HG03175 (cell line): ENCODE data around the gene RANBP17.

Experiments used
- ATAC-seq: cut with Tn5 transposase; IDR thresholded peaks from one replicate; pipeline ENCODE4 v1.9.1; 2021; ENCODE audit warnings: mild to moderate bottlenecking, moderate library complexity; ENCODE audit not compliant: unreplicated experiment

The RANBP17 gene

DNA sequence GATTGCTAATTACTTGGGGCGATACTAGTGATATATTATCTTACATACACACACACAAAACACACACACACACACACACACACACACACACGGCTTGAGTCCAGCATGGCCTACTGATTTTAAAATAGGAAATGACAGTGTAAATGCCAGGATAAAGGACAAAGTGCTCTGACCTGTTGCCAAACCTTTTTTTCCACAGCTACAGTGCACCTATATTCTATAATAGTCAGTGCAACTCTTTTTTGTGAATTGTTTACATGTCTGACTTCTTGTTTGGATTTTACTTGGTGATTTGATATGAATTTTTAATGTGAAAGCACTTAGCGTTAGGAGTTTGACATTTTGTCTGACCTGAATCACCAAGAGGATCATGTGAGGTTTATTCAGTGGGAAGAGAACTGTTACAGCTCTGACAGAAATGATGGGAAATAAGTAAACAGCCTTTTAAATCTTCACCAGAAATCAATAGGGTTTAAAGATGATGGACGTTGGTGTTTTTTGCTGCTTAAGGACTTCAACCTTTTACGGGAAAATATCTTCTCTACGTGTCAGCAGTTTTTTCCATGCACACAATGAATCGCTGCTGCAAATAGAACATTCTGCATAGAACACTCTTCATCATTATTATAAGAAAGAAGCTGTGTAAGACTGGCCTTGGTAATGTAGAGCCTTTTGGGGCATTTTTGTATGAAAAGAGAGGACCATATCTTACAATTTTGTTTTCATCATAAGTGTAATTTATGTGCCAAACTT is 218.5 kb downstream of the RANBP17 start:
- ATAC-seq: no peak

DNA sequence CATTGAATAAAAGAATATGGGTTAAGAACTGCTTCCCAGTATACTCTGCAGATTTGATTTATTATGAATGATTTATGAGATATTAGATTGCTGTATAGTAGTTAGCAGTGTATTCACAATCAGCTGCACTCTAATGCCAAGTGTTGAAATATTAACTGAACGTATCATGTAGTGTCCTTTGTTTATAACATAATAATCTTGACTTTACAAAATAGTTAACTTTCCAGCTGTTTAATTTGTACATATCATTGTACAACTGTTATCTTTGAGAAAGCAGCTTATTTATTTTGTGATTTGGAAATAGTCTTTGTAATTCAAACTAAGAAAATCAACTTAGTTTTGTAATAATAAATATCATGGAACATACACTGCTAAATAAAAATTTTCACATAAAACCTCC is 219.5 kb downstream of the RANBP17 start:
- no peak for ATAC-seq

DNA sequence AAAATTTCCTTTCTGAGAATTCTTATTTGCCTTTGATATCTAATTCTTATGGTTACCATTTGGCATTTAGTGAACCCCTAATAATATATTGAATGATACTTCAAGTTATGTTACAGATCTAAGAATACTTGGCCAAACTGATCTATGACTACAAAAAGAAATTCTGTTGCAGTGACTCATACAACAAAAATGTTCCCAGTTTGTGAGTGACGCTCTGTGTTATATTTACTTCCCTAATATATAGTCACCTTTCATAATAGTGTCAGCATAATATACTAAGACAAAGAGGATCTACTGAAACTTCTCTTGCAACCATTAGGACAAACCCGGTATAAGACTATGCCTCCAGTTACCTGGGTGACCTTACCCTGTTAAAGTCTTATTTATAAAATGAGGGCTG is 230.4 kb downstream of the RANBP17 start:
- ATAC-seq: no peak

DNA sequence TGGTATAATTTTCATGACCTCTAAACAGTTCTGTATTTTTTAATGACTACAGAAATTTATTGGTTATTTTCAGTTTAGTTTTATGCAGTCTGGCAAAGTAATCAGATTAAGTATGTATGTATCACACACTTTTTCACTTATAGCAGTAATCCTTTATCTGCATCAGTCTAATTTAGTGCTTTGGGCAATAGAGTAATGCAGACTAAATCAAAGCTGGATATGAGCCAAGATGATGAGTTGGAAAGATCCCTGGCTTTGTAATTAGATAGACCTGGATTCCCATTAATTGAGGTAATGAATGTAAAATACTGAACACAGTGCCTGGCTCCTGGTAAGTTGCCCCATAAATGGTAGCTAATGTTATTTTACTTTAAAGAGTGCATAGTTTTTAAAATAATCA is 231.8 kb downstream of the RANBP17 start:
- no peak for ATAC-seq

DNA sequence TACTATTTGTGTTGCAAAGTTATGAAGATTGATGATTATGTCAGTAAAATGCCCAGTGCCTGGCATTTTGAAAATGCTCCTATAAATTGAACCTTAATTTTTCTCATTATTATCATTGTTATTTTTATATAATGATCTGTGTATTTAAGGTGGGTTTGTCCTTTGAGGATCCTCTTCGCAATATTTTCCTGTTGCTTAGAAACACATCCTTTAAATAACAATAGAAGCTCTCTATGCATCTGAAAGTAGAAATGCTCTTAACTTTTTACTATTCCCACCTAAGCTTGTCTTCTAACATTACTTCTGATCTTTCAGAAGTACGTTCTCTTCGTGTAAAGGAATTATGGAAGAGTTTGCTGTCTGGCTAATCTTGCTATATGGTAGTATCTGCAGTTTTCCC is 232.5 kb downstream of the RANBP17 start:
- no peak for ATAC-seq

DNA sequence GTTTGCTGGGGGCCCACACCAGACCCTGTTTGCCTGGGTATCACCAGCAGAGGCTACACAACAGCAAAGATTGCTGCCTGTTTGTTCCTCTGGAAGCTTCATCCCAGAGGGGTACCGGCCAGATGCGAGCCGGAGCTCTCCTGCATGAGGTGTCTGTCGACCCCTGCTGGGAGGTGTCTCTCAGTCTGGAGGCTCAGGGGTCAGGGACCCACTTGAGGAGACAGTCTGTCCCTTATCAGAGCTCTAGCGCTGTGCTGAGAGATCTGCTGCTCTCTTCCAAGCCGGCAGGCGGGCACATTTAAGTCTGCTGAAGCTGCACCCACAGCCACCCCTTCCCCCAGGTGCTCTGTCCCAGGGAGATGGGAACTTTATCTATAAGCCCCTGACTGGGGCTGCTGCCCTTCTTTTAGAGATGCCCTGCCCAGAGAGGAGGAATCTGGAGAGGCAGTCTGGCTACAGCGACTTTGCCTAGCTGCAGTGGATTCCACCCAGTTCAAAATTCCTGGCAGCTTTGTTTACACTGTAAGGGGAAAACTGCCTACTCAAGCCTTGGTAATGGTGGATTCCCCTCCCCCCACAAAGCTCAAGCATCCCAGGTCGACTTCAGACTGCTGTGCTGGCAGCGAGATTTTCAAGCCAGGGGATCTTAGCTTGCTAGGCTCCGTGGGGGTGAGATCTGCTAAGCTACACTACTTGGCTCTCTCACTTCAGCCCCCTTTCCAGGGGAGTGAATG is 241.2 kb downstream of the RANBP17 start:
- no peak for ATAC-seq

DNA sequence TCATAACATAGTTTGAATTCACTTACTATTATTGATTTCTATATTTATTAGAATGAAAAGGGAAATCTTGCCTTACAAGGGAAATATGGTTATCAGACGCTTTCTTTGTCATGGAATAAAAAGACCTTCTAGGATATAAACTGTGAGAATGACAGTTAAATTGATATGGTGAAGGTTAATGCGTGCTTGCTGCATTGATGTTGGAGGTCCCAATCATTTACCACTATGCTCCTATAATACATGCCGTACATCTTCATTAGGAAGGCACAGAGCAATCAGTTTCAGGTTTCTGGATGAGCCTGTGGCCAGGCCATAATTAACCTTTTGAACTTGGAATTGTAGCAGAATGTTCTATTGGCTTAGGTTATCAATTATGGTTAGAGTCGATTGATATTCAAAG is 245.9 kb downstream of the RANBP17 start:
- ATAC-seq: no peak

DNA sequence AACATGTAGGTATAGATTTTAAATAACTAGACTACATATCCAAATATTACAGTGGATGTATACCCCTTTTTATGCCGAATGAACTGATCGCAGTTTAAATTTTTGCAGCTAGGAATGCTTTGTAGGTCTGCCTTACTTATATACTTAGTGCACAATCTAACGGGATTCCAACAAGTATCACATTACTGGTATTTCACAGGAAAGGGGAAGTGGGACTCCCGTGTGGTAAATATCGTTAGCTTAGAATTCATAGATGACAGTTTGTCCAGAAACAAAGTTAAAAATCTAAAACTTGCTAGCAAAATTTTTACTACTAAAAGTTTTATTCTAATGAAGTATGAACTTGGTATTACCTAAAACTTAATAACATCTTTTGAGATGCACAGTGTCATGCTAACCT is 253.7 kb downstream of the RANBP17 start:
- no peak for ATAC-seq

DNA sequence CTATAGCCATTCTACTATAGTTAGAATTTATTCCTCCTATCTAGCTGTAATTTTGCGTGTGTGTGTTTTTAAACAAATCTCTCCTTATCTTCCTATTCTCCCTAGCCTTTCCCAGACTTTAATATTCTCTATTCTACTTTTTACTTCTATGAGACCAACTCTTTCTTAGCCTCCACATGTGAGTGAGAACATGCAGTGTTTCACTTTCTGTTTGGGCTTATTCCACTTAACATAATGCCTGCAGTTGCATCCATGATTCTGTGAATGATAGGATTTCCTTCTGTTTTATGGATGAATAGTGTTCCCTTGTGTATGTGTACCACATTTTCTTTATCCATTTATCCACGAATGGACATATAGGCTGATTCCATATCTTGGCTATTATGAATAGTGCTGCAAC is 254.9 kb downstream of the RANBP17 start:
- no peak for ATAC-seq

DNA sequence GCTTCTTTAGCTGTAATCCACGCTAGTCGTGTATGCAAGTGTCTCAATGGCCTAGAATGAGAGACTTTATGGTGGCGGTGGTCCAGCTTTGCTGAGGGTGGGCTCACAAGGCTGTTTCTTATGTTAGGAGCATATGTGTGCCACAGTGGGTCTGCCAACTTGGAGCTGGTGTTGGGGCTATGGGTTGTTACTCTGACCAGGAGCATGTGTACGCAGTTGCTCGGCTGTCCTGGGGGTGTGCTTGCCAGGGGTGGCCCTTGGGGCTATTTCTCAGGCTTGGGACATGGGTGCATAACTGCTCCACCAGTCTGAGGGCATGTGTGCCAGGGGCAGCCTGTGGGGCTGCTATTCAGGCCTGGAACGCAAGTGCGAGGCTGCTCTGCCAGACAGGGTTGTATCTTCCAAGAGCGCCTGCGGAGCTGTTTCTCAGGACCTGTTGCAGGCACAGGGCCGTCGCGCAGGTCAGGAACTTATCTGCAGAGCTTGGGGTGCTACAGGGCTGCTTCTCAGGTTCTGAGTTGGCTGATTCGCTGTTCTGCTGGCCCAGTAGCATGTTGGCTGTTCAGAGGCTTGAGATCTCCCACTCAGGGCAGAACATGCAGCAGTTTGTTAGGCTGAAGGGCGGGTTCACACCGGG is 259.3 kb downstream of the RANBP17 start:
- no peak for ATAC-seq

DNA sequence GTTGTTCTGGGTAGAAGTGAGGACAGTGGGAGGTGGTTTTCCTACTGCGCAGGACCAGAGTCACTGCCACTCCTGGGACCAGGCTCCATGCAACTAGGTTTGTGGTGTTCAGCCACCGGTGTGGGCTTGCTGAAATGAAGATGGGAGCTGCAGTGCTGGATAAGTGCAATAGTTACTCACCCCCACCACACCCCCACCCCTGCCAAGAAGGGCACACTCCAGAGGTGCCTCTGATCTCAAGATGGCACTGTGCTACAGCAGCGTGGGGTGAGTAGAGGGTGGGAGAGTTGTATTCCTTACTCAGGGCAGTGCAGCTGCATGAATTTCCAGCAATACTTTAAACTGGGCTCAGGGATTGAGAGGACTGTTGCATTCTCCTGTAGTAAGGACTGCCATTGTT is 259.8 kb downstream of the RANBP17 start:
- no peak for ATAC-seq

DNA sequence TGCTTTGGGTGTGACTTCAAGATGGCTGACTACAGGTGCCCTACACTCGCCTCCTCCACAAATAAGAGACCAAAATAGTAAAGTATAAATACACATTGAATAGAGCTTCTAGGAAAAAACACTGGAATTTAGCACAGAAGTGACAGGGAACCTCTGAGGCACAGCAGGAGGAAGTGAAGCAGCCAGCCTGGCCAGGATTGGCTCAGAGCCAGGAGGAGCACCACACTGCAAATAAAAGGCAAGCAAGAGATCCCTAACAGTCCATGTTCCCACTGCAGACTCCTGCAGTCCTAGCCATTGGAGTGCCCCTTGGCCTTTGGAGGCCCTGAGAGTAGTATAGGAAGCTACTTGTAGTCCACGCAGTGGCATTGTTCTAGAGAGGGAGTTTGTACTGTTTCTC is 260.6 kb downstream of the RANBP17 start:
- no peak for ATAC-seq

DNA sequence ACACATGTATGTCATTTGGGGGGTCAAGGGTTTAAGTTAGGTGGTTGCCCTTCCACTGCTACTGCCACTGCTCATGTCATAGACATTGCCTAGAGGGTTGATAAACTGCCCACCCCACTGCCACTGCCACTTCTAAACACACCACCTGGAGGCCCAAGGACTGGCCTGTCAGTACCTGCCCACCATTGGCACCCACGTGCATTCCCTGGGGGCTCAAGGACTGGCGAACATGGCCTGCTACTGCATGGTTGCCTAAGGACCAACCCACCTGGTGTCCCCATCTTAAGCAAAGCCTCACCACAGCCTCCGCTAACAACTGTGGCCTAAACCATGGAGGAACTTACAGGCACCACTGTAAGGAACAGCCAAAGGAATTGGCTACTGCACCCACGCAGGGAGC is 261.6 kb downstream of the RANBP17 start:
- no peak for ATAC-seq

DNA sequence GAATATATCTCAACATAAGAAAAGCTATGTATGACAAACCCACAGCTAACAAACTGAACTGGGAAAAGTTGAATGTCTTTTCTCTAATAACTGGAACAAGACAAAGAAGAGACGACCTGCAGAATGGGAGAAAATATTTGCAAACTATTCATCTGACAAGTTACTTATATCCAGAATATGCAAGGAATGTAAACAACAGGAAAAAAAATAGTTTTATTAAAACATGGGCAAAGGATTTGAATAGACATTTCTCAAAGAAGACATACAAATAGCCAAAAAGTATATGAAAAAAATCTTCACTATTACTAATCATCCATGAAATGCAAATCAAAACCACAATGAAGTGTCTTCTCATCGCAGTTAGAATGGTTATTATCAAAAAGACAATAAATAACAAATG is 265.5 kb downstream of the RANBP17 start:
- ATAC-seq: no peak

DNA sequence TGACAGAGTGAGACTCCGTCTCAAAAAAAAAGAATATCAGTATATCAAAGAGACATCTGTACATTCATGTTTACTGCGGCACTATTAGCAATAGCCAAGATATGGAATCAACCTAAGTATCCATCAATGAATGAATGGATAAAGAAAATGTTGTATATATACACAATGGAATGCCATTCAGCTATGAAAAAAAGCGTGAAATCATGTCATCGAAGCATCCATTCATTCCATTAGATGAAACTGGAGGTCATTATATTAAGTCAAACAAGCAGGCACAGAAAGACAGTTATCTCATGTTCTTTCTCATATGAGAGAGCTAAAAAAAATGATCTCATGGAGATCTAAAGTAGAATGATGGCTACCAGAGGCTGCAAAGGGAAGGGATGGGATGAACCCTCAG is 266.3 kb downstream of the RANBP17 start:
- ATAC-seq: no peak

DNA sequence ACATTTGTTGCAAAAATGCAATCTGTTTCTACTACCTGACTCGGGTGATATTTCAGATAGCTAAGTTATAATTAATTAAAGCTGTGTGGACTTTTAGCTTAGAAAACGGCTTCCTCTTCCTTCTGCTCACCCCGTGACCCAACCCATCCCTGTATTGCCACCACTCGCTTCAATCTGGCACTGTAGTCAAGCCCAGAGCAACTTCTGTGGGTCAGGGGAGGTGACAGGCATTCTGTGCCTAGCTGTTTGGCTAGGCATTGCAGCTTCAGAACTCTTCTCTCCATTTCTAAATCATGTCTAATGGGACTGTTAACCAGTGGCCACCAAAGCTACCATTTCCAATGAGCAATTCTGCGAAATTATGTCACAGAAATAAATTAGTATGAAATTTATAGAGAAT is 267.5 kb downstream of the RANBP17 start:
- ATAC-seq: no peak

DNA sequence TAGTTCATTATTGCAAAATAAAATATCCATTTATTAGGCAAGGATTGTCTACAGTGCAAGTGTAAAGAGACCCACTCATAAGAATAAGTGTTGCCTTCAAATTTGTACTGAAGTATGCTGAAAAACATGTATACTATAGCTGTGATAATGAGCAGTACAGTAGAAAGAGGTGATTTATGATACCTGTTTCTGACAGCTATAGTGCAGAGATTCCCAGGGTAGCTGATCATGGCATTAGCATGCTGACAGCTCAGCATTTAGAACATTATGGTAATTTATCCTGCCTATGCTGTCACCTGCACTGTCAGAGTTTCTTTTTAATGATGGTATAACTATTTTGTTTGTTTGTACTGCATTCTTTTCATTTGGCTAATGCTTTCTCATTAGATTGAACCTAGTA is 269.7 kb downstream of the RANBP17 start:
- no peak for ATAC-seq

DNA sequence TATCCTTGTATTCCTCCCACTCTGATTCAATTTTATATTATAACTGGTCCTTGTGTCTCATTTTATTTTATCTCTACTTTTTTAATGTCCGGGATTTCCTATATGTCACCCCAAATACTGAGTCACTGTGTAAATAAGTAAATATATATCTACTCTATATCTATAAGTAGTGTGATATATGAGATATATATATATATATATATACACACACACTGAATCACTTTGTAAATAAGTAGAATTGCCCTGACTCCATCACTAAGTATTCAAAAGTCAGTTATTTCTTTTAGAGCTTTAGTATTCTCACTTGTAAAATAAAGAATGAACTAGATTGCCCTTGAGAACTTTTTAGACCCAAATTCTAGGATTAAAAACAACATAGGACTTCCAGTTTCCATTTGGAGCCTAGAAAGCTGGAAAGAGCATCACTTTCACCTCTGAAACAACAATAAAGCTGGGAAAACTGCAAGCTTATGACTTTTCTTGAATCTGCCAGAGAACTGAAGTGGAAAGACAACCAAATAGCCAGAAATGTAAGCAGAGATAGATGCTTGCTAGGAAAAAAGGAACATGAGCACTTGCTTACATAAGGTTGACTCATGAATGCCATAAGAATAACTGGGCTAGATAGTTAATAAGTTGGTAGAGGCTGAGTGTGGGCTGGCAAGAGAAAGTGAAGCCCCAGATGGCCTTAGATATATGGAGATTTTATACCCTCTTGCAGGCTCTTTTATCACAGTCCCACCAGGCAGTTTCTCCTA is 276.1 kb downstream of the RANBP17 start:
- no peak for ATAC-seq

DNA sequence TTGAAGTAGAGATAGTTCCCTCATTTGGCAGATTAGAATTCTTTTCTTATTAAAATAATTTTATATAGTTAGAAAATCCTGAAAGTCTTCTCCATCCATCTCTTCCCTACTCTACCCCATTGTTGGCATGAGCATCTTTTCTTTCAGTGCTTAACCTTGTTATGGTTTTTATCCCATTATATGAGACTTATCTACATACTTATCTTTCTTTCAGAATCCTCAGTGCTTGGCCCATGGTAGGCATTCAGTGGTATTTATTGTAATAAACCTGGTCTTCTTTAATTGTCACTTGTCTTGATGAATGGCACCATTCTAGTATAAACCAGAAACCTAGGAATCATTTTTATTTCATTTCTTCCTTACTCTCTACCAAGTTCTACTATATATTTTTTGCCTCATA is 277.4 kb downstream of the RANBP17 start:
- no peak for ATAC-seq

DNA sequence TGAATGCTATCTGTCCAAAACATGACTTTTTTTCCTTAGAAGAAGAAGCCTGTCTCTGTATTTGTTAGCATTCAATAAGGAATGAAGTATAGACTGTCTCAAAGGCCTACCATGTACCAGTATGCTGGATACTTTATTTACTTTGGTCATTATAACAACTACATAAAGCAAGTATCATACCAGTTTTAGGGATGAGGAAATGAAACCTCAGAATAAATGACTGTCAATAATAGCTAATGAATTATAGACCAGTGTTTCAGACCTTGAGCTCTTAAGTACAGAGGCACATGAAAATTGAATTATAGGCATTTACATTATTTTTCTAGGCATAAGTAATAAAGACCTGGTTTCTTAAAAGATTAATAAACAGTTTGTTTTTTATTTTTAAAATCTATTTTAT is 280.8 kb downstream of the RANBP17 start:
- peak; percentile 57 for ATAC-seq

DNA sequence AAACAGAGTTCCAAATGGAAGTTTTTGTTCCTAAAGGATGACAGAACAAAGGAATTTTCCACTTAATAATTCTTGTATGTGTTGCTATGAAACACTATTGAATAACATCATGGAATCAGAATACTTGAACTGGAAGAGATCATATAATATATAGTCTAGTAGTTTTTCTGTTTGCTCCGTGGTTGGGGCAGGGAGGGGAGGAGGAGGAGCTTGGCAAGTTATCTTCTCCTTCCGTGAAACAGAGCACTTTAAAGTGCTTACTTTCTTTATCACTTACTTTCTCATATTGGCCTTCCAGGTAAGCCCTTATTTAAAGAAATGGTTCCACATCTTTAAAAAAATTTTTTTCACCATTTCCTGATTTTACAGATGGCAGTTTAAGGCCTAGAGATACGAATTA is 281.4 kb downstream of the RANBP17 start:
- no peak for ATAC-seq
